GM21360 (cell line): ENCODE measurements around the gene SFRP5.

Experiments used
- ATAC-seq: cut with Tn5 transposase; IDR thresholded peaks from one replicate; pipeline ENCODE4 v1.9.1; 2021; ENCODE audit warnings: mild to moderate bottlenecking, moderate library complexity; ENCODE audit not compliant: unreplicated experiment

SFRP5 gene

DNA sequence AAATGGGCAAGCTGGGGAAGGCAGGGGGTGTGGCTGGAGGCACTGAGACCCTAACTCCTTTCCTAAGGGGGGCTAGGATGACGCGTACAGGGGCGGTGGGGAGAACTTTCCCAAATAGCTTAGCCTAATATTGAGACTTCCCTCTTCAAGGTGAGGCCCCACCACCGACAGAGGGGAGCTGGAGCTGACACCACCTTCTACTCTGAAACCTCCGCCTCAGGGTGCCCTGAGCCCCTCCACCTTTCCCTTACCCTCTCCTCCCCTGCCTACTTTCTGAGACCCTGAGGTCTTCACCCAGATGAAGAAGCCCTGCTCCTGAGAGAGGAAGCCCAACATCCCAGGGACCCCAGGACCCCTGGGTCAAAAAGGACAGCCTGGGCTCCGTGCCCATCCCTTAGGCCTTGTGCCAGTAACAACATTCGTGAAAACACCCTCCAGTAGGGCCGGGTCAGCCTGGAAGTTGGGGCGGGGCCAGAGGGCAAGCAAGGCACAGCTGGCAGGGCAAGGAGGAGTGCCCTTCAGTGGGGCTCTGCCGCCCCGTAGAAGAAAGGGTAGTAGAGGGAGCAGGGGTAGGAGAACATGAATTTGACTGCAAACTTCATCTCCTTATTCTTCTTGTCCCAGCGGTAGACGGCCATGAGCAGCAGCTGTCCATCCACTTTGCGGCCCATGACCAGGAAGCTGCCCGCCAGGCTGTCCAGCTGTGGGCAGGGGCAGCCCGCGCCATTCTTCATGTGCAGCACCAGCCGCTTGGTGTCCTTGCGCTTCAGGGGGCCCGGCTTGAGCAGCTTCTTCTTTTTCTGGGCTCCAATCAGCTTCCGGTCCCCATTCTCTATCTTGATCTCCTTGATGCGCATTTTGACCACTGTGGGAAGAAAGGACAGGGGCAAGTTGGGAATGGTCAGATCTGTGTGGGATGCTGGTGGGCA lies 4.5 kb downstream of the SFRP5 start:
- no peak for ATAC-seq

DNA sequence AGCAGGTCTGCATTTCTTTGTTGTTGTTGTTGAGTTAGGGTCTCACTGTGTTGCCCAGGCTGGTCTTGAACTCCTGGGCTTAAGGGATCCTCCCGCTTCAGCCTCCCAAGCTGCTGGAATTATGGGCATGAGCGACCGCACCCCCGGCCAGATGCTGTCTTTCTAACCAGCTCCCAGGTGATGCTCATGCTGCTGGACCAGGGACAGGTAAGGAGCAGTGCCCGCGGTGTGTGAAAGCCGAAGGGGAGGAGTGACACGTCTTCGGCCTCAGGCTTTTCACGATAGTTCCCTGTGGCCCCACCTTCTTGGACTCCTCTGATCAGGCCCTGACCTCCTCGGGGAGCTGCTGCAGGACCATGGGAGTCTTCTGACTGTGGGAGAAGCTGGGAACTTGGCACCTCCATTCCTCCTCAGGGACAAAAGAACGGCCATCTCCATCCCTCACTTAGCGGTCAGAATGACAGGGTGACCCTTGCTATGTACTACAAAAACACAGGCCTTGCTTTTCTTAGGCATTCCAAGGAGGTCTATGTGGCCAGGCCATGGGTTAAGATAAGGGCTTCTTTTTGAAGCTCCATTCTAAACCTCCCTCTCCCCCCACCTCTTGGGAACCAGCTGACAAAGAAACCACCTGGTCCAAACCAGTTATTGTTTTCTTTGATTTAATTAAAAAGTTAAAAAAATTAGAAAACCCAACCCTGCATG lies 5.5 kb downstream of the SFRP5 start:
- no peak for ATAC-seq

GRCh38 chr10:97765201-97765600 lies 6.6 kb downstream of the SFRP5 start:
- ATAC-seq = no peak

GRCh38 chr10:97764519-97764931 lies 7.3 kb downstream of the SFRP5 start:
- ATAC-seq = no peak

GRCh38 chr10:97763947-97764346 lies 7.9 kb downstream of the SFRP5 start:
- no peak for ATAC-seq

DNA sequence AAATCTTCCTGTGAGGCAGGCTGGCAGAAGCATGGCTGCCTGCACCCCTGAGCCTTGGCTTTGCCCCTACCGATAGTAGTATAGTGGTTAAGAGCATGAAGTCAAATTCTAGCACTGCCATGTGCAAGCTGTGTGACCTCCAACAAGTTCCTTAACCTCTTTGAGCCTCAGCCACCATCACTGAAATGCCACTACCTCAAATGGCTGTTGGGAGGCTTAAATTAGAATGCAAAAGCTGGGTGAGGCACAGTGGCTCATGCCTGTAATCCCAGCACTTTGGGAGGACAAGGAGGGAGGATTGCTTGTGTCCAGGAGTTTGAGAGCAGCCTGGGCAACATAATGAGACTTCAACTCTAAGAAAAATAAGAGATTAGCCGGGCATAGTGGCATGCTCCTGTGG lies 8.4 kb downstream of the SFRP5 start:
- ATAC-seq = no peak

GRCh38 chr10:97762816-97763215 lies 9.0 kb downstream of the SFRP5 start:
- ATAC-seq = no peak

GRCh38 chr10:97762056-97762455 lies 9.7 kb downstream of the SFRP5 start:
- no peak for ATAC-seq

DNA sequence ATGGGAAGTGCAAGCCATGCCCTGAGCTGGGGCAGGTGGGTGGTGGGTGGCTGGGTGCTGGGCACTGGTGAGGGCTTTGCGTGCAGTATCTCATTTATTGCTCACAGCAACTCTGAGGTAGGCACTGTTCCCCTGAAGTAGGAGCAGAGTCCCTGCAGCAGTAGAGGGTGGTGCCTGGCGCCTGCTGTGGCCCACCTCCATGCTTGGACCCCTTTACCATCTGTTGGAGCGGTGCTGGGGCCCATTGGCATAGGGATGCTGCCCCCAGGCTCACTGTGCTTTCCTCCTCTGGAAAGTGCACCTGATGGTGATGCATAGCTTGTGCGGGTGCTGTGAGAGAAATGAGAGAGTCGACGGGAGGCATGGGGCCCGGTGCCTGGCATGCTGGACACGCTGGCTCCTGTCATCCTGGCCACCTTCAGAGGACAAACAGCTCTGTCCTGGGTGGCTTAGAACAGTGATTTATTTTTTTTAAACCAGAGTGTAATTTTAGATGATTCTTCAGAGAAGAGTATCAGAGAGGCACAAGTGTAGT lies 10.4 kb downstream of the SFRP5 start:
- ATAC-seq = no peak

- no peak for ATAC-seq
Observed at GRCh38 chr10:97760461-97761257, 11.1 kb downstream of the SFRP5 start.

DNA sequence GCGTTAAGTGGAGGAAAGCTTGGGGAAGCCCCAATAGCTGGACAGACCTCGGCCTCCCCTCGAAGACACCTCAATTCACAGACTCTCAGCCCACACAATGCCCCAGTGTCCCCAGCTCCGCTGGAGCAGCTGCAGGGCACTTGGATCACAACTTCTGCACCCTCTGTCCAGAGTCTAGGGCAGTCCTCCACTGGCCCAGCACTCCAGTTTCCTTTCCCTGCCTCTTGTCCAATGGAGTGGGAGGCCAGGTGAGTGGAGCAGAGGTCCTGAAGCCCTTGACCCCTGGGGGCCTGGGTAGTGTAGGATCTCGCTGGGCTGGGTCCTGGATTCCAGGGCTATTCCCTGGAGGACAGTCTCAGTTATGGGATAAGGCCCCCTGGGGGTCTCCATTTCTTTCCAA lies 11.9 kb downstream of the SFRP5 start:
- ATAC-seq = no peak

DNA sequence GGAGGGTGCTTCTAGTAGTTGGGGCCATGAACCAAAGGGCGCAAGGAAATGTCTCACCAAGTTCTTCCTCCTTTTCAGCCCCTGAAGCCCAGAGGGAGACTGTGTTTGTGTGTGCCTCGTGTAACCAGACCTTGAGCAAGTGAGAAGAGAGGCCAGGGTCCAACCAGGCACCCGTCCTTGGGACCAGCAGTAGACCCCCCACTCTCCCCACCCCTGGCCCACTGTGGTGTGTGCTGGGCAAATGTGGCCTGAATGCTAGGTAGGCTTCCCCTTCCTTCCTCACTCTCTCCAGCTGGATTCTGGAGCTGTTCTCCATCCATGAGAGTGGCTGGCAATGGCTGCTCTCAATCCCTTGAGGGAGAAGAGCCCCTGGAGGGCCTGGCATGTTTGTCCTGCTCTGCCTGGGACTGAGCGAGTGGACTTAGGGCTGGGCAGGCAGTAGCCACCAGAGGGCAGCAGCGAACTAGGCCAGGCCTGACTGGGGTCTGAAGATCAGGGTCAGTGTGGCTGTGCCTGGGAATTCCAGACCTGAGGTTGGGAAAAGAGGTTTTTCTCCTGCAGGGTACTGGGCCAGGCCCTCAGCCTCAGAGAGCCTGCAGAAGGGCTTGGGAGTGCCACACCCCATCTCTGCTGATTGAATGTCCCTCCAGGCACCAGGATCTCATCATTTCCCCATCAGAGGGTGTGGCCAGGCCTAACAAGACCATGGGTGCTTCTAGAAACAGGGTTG lies 12.5 kb downstream of the SFRP5 start:
- no peak for ATAC-seq

- no peak for ATAC-seq
Observed at GRCh38 chr10:97757471-97757870, 14.3 kb downstream of the SFRP5 start.

- ATAC-seq = no peak
Observed at GRCh38 chr10:97755718-97756117, 16.1 kb downstream of the SFRP5 start.

DNA sequence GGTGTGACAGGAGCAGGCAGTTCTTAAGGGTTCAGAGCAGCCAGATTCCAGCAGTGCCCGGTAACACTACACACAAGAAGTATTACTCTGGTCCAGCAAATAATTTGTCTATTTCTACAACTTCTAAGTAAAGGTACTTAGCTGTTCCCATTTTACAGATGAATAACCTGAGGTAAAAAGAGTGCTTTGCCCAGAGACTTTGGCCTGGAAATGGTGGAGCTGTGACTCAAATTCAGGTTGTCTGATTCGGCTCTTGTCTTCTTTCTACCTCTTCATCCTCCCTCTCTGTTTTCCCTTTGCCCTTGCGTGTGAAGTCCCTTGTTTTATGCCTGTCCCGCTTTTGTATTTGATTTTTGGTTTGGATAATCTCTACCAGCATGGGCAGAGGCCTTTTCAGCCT lies 17.1 kb downstream of the SFRP5 start:
- ATAC-seq = no peak

DNA sequence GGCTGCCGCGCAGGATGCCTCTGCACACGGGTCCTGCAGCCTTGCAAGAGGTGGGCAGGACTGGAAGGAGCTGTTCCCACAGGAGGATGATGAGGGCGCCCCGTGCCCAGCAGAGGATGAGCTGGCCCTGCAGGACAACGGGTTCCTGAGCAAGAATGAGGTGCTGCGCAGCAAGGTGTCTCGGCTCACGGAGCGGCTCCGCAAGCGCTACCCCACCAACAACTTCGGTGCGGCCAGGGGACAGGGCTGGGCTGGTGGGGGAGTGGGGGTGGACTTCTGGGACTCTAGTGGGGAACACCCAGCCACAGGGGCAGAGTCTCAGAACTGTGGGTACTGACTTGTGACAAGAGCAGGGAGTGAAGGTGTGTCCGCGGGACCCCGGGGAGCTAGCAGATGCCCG lies 18.8 kb downstream of the SFRP5 start:
- ATAC-seq = no peak

DNA sequence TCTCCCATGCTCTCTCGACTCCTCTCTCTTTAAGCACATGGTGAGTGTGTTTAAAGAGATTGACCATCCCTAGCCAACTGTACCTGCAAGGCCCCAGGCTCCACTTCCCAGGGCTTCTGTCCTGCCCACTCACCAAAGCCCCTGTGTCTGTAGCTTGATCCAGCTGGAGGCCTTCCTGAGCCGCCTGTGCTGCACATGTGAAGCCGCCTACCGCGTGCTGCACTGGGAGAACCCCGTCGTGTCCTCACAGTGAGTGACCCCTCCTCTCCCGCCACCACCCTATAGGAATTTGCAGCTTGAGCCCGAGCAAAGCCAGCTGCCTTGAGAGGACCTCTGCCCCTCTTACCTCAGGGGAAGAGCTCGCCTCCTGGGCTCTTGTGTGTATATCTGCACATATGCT lies 23.7 kb downstream of the SFRP5 start:
- ATAC-seq = no peak

- no peak for ATAC-seq
Observed at GRCh38 chr10:97747573-97747972, 24.2 kb downstream of the SFRP5 start.

DNA sequence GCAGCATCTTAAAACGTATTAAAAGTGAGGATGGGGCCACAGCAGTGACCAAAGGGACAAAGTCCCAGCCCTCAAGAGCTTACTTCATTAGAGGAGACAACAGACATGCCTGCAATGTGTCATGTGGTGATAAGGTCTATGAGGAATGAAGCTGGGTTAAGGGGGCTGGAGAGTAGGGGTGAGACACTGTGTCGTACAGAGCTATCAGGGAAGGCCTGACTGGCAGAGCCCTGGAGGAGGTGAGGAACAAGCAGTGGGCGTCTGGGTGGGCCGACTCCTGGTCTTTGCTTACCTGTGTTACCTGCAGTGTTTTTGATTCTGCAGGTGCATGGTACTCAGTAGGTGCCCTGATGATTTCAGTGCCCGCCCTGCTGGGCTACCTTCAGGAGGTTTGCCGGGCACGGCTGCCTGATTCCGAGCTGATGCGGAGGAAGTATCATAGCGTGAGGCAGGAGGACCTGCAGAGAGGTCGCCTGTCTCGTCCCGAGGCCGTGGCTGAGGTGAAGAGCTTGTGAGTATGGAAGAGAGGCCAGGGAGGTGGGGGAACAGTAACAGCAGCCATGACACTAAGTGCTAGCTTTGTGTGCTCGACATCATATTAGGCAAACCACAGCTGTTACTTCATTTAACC lies 27.3 kb downstream of the SFRP5 start:
- no peak for ATAC-seq
